ENCODE measurements around the gene CCDC63.

The CCDC63 gene

GRCh38 chr12:110841007-110841406 is 5.8 kb upstream of the CCDC63 start:
- no peak for TF ChIP-seq CTCF (IDR thresholded peaks at IDR 0.05; ENCODE audit: low read depth, low read length)
- no peak for DNase-seq (ENCODE audit: extremely low read depth, low read depth)

- no peak for TF ChIP-seq CTCF (IDR thresholded peaks at IDR 0.05; ENCODE audit: low read depth, low read length)
- no peak for DNase-seq (ENCODE audit: extremely low read depth, low read depth)
These were observed 2.7 kb upstream of the CCDC63 start for GRCh38 chr12:110844131-110844530.

- TF ChIP-seq CTCF (IDR thresholded peaks at IDR 0.05; ENCODE audit: low read depth, low read length) = no peak
- no peak for DNase-seq (ENCODE audit: extremely low read depth, low read depth)
These were observed 2.0 kb upstream of the CCDC63 start for GRCh38 chr12:110844551-110845338.

DNA sequence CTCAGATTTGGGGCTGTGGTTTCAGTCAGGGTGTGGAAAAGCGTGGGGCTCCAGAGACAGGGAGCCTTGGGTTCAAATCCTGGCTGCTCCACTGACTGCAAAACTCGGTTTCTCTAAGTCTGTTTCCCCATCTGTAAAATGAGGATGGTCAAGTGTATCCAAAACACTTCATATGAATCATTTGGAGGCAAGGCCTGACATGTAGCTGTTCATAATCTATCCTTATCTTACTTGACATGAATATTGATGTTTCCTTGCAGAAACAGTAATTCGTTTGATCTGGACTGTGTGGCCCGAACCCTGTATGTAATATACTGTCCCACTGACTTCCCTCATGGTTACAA is 1.5 kb upstream of the CCDC63 start:
- no peak for TF ChIP-seq CTCF (IDR thresholded peaks at IDR 0.05; ENCODE audit: low read depth, low read length)
- no peak for DNase-seq (ENCODE audit: extremely low read depth, low read depth)

- DNase-seq (ENCODE audit: extremely low read depth, low read depth) = no peak
These were observed 1.6 kb downstream of the CCDC63 start for GRCh38 chr12:110848314-110848923.

GRCh38 chr12:110849221-110849620 is 2.4 kb downstream of the CCDC63 start:
- no peak for DNase-seq (ENCODE audit: extremely low read depth, low read depth)
- TF ChIP-seq CTCF (IDR thresholded peaks at IDR 0.05; ENCODE audit: low read depth, low read length) = no peak

More at GRCh38 chr12:110848314-110848923, 1.6 kb downstream of the CCDC63 start:
- no peak for TF ChIP-seq CTCF (IDR thresholded peaks at IDR 0.05; ENCODE audit: low read depth, low read length)

- no peak for TF ChIP-seq CTCF (IDR thresholded peaks at IDR 0.05; ENCODE audit: low read depth, low read length)
- DNase-seq (ENCODE audit: extremely low read depth, low read depth) = no peak
These were observed 3.1 kb downstream of the CCDC63 start for GRCh38 chr12:110849748-110850403.

All from AG09319 (cell line).